ENCODE results near the gene CUEDC2. TPM values are rescaled to one million over a fixed set of nuclear protein-coding genes. Genes with fewer than 3 reads are reported as not detected.

CUEDC2 gene
- total RNA-seq, 2 donors from 2014 or later: 79.1 to 87.1 TPM

DNA sequence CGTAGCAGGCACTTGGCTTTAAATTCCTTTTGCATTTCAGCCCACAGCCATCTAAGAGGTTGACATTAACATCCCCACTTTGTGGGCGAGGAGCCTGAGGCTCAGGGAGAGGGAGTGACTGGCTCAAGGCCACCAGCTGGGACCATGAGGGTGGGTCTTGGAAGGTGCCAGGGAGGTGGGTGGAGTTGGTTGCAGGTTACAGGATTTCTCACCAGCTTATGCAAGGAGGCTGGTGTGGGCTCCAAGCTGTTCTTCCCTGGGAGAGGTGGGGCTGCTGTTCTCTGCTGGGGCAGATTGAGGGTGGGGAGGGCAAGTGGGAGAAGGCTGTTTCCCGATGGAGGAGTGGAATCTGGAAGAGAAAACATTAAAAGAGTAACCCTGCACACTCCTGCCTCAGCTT is 33.1 kb upstream of the CUEDC2 start:
- H3K9me3 ChIP-seq: no peaks in the 10 kb centered on the region
- H3K27ac ChIP-seq: no peak overlapping the region
- no peak for DNase-seq (ENCODE audit: low spot score)
- no peak for TF ChIP-seq CTCF (IDR thresholded peaks at IDR 0.05)
- no peaks in the 10 kb centered on the region for H3K36me3 ChIP-seq
- no peaks in the 10 kb centered on the region for H3K27me3 ChIP-seq
- H3K4me1 ChIP-seq: peaks cover 0 to 25% of the 10 kb centered on the region in 2 donors
- H3K4me3 ChIP-seq: no peak overlapping the region

DNA sequence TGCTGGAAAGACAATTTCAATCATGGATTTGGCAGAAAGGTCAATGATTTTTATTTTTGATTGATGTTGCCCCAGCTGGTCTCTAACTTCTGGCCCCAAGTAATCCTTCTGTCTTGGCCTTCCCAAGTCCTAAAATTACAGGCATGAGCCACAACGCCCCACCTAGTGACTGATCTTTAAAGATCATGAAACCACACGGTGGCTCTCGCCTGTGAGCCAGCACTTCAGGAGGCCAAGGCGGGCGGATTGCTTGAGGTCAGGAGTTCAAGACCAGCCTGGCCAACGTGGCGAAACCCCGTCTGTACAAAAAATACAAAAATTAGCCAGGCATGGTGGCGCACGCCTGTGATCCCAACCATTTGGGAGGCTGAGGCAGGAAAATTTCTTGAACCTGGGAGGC is 31.6 kb upstream of the CUEDC2 start:
- H3K4me1 ChIP-seq: peaks cover 0 to 25% of the 10 kb centered on the region in 2 donors
- TF ChIP-seq CTCF (IDR thresholded peaks at IDR 0.05): no peak
- H3K9me3 ChIP-seq: no peaks in the 10 kb centered on the region
- H3K27ac ChIP-seq: no peak overlapping the region
- no peak overlapping the region for H3K4me3 ChIP-seq
- no peaks in the 10 kb centered on the region for H3K36me3 ChIP-seq
- no peak for DNase-seq (ENCODE audit: low spot score)
- H3K27me3 ChIP-seq: no peaks in the 10 kb centered on the region

DNA sequence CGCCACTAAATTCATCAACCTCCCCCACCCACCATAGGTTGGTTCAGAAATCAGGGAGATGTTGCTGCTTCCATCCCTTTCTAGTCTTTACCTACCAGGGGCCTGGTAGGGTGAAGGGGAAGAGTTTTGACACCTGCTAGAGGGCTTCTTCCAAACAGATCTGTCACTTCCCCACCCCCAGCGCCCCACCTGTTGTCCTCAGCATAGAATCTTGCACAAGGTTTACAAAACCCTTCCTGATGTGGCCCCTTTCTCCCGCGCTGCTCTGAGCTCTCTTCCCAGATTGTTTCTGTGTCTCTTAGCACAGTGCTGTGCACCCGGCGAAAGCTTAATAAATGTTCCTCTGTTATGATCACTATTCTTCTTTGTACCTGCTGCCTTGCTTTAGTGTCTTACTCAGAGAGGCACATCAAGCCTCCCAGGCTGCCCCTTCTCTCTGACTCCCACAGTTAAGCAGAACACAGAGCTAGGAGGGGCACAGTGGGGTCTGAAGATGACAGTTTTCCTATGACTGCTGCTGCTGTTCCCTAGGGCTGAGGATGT is 30.2 kb upstream of the CUEDC2 start:
- TF ChIP-seq CTCF (IDR thresholded peaks at IDR 0.05): no peak
- Histone ChIP-seq H3K27me3 (no peaks in the 10 kb centered on the region), H3K36me3 (no peaks in the 10 kb centered on the region), H3K4me1 (peaks cover 0 to 25% of the 10 kb centered on the region in 2 donors), H3K4me3 (no peak overlapping the region), H3K9me3 (no peaks in the 10 kb centered on the region), H3K27ac (no peak overlapping the region)
- no peak for DNase-seq (ENCODE audit: low spot score)

- peak; percentile 82 for DNase-seq (ENCODE audit: low spot score)
- Histone ChIP-seq H3K27me3 (no peaks in the 10 kb centered on the region), H3K4me1 (peaks cover 0 to 25% of the 10 kb centered on the region in 2 donors), H3K36me3 (no peaks in the 10 kb centered on the region), H3K27ac (peak overlapping the region; percentile 13 to 51), H3K9me3 (no peaks in the 10 kb centered on the region), H3K4me3 (peak overlapping the region; percentile 65 to 66)
- no peak for TF ChIP-seq CTCF (IDR thresholded peaks at IDR 0.05)
Measured at GRCh38 chr10:102461187-102462054, 29.0 kb upstream of the CUEDC2 start.

DNA sequence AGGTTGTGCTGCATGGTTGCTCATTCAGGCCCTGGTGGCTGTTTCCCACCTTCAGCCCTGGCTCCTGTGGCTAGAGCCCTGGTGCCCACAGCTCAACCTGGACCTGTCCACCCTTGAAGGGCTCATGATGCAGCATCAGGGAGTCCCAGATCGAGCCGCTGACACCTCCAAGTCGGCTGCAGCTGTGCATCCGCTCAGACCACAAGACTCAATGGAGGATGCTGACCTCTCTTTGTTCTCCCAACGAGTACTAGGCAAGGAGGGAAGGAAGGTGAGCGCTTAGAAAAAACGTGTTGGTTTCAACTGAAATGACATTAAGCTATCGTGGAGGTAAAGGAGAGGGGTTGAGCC is 28.4 kb upstream of the CUEDC2 start:
- TF ChIP-seq CTCF (IDR thresholded peaks at IDR 0.05): no peak
- H3K4me1 ChIP-seq: peaks cover 0 to 25% of the 10 kb centered on the region in 2 donors
- H3K36me3 ChIP-seq: no peaks in the 10 kb centered on the region
- no peaks in the 10 kb centered on the region for H3K27me3 ChIP-seq
- no peak for DNase-seq (ENCODE audit: low spot score)
- peak overlapping the region; percentile 13 to 51 for H3K27ac ChIP-seq
- peak overlapping the region; percentile 65 to 66 for H3K4me3 ChIP-seq
- no peaks in the 10 kb centered on the region for H3K9me3 ChIP-seq
